ENCODE results near the gene CFL1. TPM values are rescaled to one million over a fixed set of nuclear protein-coding genes. Genes with fewer than 3 reads are reported as not detected.

The CFL1 gene
- total and polyA plus RNA-seq, 2 of the 8 experiments (the other 6 are each of a cell fraction or from before 2014, with no cell fraction given): 1,252 to 1,365 TPM

DNA sequence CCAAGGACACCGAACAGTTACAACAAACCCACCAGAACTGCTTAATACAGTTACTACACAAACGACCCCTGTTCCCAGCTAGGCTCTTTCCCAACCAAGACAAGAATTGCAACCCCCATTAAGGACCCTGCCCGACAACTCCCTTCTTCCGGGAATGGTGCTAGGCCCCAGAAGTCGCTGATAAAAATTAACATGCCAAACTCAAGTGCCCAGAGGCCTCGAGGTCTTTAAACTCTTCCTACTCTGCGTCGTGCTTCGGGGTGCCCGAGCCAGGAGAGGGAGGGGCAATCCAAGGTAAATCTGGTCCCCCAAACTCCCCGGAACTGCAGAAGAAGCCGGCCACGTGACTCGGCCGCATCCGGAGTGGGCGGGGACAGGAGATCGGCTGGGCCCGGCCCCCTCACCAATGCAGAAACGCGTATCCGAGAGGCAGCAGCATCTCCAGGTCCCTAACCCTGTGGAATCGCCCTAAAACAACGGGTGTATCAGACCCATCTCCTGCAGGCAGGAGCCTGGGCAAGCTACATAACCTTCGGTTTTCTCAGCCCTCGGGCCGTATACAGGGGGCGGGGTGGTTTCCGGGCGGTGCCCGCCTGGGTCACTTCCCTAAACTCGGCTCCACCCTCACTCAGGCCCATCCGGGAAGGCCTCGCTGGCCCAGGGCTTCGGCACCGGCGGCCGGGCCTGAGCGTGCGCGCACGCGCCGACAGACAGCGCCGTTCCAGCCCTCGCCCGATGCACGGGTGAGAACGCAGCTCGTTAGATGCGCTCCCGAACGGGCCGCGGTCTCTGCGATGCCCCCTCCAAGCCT, 1.1 kb downstream of the CFL1 start:
- Histone ChIP-seq H2BK12ac (ENCODE audit: low read depth, low read length) (no peak overlapping the region), H3K4me2 (ENCODE audit: insufficient read depth in 1 of 2, low read depth in 2 of 2, low read length in 2 of 2) (peak overlapping the region; percentile 83 to 84), H2BK15ac (ENCODE audit: low read length) (no peak overlapping the region), H3K4ac (replicated peaks; ENCODE audit: insufficient read length, low read depth, low read length) (peak overlapping the region; percentile 63), H2BK120ac (replicated peaks; ENCODE audit: low read depth, low read length) (no peak overlapping the region), H4K8ac (ENCODE audit: extremely low read depth, insufficient read depth, low read length) (peak overlapping the region; percentile 95), H4K5ac (ENCODE audit: insufficient read length, low read depth, low read length) (peak overlapping the region; percentile 55), H3K79me2 (ENCODE audit: control insufficient read depth in 1 of 2, insufficient read depth in 2 of 2, low read length in 2 of 2) (peaks cover 15 to 41% of the 10 kb centered on the region in 2 experiments), H3K23ac (ENCODE audit: insufficient read length) (no peak overlapping the region), H3K18ac (ENCODE audit: extremely low read depth, low read length) (peak overlapping the region; percentile 55), H4K20me1 (replicated peaks in 1 of 2; ENCODE audit: control insufficient read depth in 1 of 2, insufficient read depth in 2 of 2, low read length in 2 of 2) (peaks cover 29 to 30% of the 10 kb centered on the region in 2 experiments), H3K27me3 (replicated peaks in 1 of 4; ENCODE audit: control insufficient read depth in 3 of 4, extremely low read depth in 1 of 4, insufficient read depth in 3 of 4, low read length in 3 of 4) (no peaks in the 10 kb centered on the region), H3K9me3 (ENCODE audit: insufficient read depth in 2 of 2, low read depth in 1 of 2, low read length in 1 of 2) (no peaks in the 10 kb centered on the region), H3K79me1 (ENCODE audit: low read depth, low read length) (peaks cover 20% of the 10 kb centered on the region), H3K9ac (replicated peaks in 1 of 4; ENCODE audit: extremely low read depth in 1 of 4, low read depth in 3 of 4, low read length in 3 of 4) (peak overlapping the region; percentile 85 to 90 (median 88)), H2AFZ (ENCODE audit: low read length) (no peak overlapping the region), H3K56ac (replicated peaks; ENCODE audit: insufficient read length, low read depth, low read length) (peak overlapping the region; percentile 48), H3K27ac (ENCODE audit: low read depth, low read length) (peak overlapping the region; percentile 81), H3K4me1 (replicated peaks in 1 of 4; ENCODE audit: control insufficient read depth in 3 of 4, insufficient read depth in 4 of 4, low read length in 3 of 4) (peaks cover 0 to 15% (median 6%) of the 10 kb centered on the region in 4 experiments; a peak in 5 of 7 replicates), H2BK5ac (ENCODE audit: low read depth, low read length) (peak overlapping the region; percentile 95), H3K4me3 (ENCODE audit: extremely low read depth in 1 of 4, insufficient read depth in 2 of 4, low read depth in 3 of 4, low read length in 4 of 4) (peak overlapping the region; percentile 86 to 96 (median 91)), H2BK20ac (ENCODE audit: low read length) (no peak overlapping the region), H3K23me2 (ENCODE audit: low read depth, low read length) (peaks cover 19% of the 10 kb centered on the region), H3K14ac (ENCODE audit: insufficient read length) (no peak overlapping the region), H3K36me3 (ENCODE audit: control insufficient read depth in 2 of 4, insufficient read depth in 4 of 4, low read length in 3 of 4) (peaks cover 17 to 34% (median 30%) of the 10 kb centered on the region in 4 experiments), H4K91ac (replicated peaks; ENCODE audit: insufficient read length, low read length) (peak overlapping the region; percentile 77), H2AK5ac (ENCODE audit: low read depth, low read length) (peak overlapping the region; percentile 61; the same call in 1 of the 2 replicates)
- DNase-seq (ENCODE audit: low read depth in 1 of 2, low spot score in 2 of 2) (peak in 1 of 2 experiments; percentile 84), FAIRE-seq (no peak)
- CTCF ChIA-PET (ENCODE audit: partially characterized antibody): interaction anchor here (0.9 to 8.6 kb wide), 3 partner anchors 13 to 41 kb away, joined by 4 to 71 read pairs (median 8); partner anchors contain the start of gene EFEMP2
- 4% methylated on average over 53 of the region's 57 CpGs; no CpG with 5 or more reads in 1 of the 2 experiments for WGBS, 2 experiments (ENCODE audit: extremely low coverage in 1 of 2, insufficient coverage in 1 of 2, insufficient read length in 1 of 2, insufficient replicate concordance in 2 of 2, low coverage in 1 of 2, low lambda C conversion rate in 2 of 2, missing lambda C conversion rate in 1 of 2)
- POLR2A ChIA-PET (ENCODE audit: partially characterized antibody): interaction anchor here (0.5 to 39.7 kb wide), 14 partner anchors 1 to 356 kb away, joined by 3 to 1071 read pairs (median 4); partner anchors contain the start of genes CCDC85B, CFL1, CTSW and EFEMP2
- TF ChIP-seq POLR2A (IDR thresholded peaks at IDR 0.05; ENCODE audit: control extremely low read depth in 1 of 2, low read depth in 2 of 2, low read length in 2 of 2) (peak in 1 of 2 experiments; percentile 63; a peak in 1 of 3 replicates), CREB1 (IDR thresholded peaks at IDR 0.05) (no peak), ASH2L (IDR thresholded peaks at IDR 0.05; ENCODE audit: low read length) (peak; percentile 67), SAP30 (IDR thresholded peaks at IDR 0.05; ENCODE audit: insufficient read depth, insufficient replicate concordance, low read length) (peak; percentile 64), POLR2AphosphoS5 (IDR thresholded peaks at IDR 0.05; ENCODE audit: low read depth, low read length) (peak; percentile 74)
- TF ChIP-seq, protein P1, sequence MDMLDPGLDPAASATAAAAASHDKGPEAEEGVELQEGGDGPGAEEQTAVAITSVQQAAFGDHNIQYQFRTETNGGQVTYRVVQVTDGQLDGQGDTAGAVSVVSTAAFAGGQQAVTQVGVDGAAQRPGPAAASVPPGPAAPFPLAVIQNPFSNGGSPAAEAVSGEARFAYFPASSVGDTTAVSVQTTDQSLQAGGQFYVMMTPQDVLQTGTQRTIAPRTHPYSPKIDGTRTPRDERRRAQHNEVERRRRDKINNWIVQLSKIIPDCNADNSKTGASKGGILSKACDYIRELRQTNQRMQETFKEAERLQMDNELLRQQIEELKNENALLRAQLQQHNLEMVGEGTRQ (IDR thresholded peaks at IDR 0.05; ENCODE audit: low read length): peak; percentile 88
- TF ChIP-seq, protein P2, sequence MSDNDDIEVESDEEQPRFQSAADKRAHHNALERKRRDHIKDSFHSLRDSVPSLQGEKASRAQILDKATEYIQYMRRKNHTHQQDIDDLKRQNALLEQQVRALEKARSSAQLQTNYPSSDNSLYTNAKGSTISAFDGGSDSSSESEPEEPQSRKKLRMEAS (IDR thresholded peaks at IDR 0.05): peak; percentile 72
- TF ChIP-seq, protein P3, sequence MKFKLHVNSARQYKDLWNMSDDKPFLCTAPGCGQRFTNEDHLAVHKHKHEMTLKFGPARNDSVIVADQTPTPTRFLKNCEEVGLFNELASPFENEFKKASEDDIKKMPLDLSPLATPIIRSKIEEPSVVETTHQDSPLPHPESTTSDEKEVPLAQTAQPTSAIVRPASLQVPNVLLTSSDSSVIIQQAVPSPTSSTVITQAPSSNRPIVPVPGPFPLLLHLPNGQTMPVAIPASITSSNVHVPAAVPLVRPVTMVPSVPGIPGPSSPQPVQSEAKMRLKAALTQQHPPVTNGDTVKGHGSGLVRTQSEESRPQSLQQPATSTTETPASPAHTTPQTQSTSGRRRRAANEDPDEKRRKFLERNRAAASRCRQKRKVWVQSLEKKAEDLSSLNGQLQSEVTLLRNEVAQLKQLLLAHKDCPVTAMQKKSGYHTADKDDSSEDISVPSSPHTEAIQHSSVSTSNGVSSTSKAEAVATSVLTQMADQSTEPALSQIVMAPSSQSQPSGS (IDR thresholded peaks at IDR 0.05; ENCODE audit: low read length): peak; percentile 35; the same call in 1 of the 2 replicates

Measured in H1 (cell line).